GM21367 (cell line): ENCODE measurements around the gene NUP160.
A peak's percentile ranks its signal among the peaks of the same experiment; 100 is the strongest.
"Not testable (repeated sequence)": the region's sequence is repeated elsewhere in the genome, so short reads cannot be mapped to it uniquely, and the experiment has no call there.

Source experiments
- ATAC-seq: cut with Tn5 transposase; IDR thresholded peaks from one replicate; pipeline ENCODE4 v1.9.1; 2021; ENCODE audit not compliant: unreplicated experiment

Gene NUP160

GRCh38 chr11:47863189-47863897 is 15.2 kb upstream of the NUP160 start:
- ATAC-seq, result peak; percentile 66

- ATAC-seq, result no peak
Measured at GRCh38 chr11:47861728-47862127, 13.6 kb upstream of the NUP160 start.

- no peak for ATAC-seq
Measured at GRCh38 chr11:47860536-47860935, 12.4 kb upstream of the NUP160 start.

GRCh38 chr11:47857892-47858543 is 9.9 kb upstream of the NUP160 start:
- ATAC-seq, result no peak

- no peak for ATAC-seq
Measured at GRCh38 chr11:47857485-47857884, 9.3 kb upstream of the NUP160 start.

GRCh38 chr11:47856186-47856585 is 8.0 kb upstream of the NUP160 start:
- ATAC-seq, result no peak

GRCh38 chr11:47854667-47855066 is 6.5 kb upstream of the NUP160 start:
- peak; percentile 46 for ATAC-seq

GRCh38 chr11:47852053-47852452 is 3.9 kb upstream of the NUP160 start:
- no peak for ATAC-seq

- no peak for ATAC-seq
Measured at GRCh38 chr11:47850337-47850736, 2.2 kb upstream of the NUP160 start.

GRCh38 chr11:47848700-47849155 is 578 bp upstream of the NUP160 start:
- no peak for ATAC-seq

- ATAC-seq, result no peak
Measured at GRCh38 chr11:47847537-47847891, 636 bp downstream of the NUP160 start.

GRCh38 chr11:47846998-47847397 is 1.2 kb downstream of the NUP160 start:
- no peak for ATAC-seq

- no peak for ATAC-seq
Measured at GRCh38 chr11:47843361-47844055, 4.6 kb downstream of the NUP160 start.

- ATAC-seq, result no peak
Measured at GRCh38 chr11:47842749-47843148, 5.4 kb downstream of the NUP160 start.

- no peak for ATAC-seq
Measured at GRCh38 chr11:47837929-47838328, 10.2 kb downstream of the NUP160 start.

GRCh38 chr11:47837292-47837691 is 10.9 kb downstream of the NUP160 start:
- ATAC-seq, result no peak

GRCh38 chr11:47830013-47830412 is 18.1 kb downstream of the NUP160 start:
- ATAC-seq, result not testable (repeated sequence)

GRCh38 chr11:47828284-47828683 is 19.9 kb downstream of the NUP160 start:
- ATAC-seq, result no peak

- ATAC-seq, result not testable (repeated sequence)
Measured at GRCh38 chr11:47822664-47823063, 25.5 kb downstream of the NUP160 start.

GRCh38 chr11:47819743-47820142 is 28.4 kb downstream of the NUP160 start:
- no peak for ATAC-seq

GRCh38 chr11:47800759-47801158 is 47.4 kb downstream of the NUP160 start:
- no peak for ATAC-seq

- no peak for ATAC-seq
Measured at GRCh38 chr11:47797633-47798032, 50.5 kb downstream of the NUP160 start.
